Epithelial cell of esophagus (primary cell): ENCODE data around the gene TMEM138.

Source experiments
- DNase-seq: peaks from one replicate; pipeline ENCODE4 v3.0.0; 2010; ENCODE audit warnings: low read depth
- H3K4me3 ChIP-seq: 2 replicates; pipeline ENCODE4 v1.5.1; 2011; ENCODE audit warnings: mild to moderate bottlenecking, low read length, control low read depth
- CTCF ChIP-seq: IDR thresholded peaks from 2 replicates; pipeline ENCODE4 v1.5.1; 2011; ENCODE audit warnings: low read depth, mild to moderate bottlenecking, low read length, control low read depth, inconsistent platforms; ENCODE audit not compliant: insufficient read depth; ENCODE audit errors: missing control alignments

Gene TMEM138

DNA sequence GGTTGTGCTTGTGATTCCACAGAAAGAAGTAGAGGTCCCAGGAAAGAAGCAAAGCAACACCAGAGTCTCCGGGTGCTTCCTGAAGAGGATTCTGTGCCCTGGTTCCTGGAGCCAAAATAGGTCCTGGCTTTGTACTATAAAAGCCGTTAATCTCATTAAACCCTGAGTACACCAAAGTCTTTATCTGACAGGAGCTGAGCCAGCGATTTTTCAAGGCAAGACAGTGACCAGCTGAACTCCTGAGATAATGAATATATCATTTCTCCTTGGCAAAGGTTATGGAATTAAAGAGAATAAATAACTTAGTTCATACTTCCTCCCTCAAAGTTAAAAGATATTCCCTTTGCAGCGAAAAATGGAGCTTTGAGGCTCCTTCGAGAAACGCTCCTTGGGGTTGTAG is 5.2 kb downstream of the TMEM138 start:
- TF ChIP-seq CTCF = no peak
- no peak for DNase-seq

DNA sequence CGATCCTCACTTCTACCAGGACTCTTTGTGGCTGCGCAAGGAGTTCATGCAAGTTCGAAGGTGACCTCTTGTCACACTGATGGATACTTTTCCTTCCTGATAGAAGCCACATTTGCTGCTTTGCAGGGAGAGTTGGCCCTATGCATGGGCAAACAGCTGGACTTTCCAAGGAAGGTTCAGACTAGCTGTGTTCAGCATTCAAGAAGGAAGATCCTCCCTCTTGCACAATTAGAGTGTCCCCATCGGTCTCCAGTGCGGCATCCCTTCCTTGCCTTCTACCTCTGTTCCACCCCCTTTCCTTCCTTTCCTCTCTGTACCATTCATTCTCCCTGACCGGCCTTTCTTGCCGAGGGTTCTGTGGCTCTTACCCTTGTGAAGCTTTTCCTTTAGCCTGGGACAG is 6.5 kb downstream of the TMEM138 start:
- no peak for TF ChIP-seq CTCF
- no peak for DNase-seq
- no peak overlapping the region for H3K4me3 ChIP-seq

More for the DNA sequence above, 5.2 kb downstream of the TMEM138 start:
- no peak overlapping the region for H3K4me3 ChIP-seq

DNA sequence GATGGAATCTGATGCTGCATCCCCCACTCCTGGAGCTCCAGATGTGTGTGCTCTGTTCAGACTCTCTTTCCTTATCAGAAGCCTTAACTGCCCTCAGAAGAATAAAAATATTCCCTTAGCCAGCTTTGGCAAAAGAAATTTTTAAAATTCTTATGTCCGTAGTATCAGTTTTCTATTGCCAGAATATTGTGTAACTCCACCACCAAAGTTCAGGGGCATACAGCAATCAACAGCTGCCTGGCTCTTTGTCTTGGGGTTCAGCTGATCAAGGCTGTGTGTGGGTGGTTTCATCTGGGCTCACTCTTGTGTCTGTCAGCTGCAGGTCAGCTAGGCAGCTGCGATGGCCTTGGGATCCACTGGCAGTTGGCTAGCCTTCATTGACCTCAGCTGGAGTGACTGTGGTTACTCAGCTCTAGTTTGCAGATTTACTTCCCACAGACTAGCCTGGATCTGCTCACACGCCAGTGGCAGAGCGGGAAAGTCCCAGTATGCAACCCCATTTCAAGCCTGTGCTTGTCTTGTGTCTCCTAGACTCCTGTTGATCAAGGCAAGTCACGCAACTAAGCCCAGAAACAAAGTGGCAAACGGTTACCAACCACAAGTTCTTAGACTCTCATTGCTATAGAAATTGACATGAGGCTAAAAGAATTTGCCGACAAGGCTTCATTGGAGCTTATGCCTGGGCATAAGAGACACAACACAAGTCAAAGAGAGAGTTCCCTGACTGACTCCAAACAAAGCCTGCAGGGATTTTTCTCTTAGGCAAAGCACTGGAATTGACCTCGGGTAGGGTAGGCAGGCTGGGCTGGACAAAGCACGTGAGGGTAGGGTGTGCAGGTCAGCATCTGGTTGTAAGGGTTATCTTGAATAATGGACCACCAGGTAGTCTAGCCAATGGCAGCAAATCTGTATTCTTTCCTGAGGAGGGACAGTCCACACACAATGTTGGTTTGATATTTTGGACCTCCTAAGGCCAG is 7.5 kb downstream of the TMEM138 start:
- no peak for TF ChIP-seq CTCF
- no peak overlapping the region for H3K4me3 ChIP-seq
- DNase-seq = peak; percentile 100

DNA sequence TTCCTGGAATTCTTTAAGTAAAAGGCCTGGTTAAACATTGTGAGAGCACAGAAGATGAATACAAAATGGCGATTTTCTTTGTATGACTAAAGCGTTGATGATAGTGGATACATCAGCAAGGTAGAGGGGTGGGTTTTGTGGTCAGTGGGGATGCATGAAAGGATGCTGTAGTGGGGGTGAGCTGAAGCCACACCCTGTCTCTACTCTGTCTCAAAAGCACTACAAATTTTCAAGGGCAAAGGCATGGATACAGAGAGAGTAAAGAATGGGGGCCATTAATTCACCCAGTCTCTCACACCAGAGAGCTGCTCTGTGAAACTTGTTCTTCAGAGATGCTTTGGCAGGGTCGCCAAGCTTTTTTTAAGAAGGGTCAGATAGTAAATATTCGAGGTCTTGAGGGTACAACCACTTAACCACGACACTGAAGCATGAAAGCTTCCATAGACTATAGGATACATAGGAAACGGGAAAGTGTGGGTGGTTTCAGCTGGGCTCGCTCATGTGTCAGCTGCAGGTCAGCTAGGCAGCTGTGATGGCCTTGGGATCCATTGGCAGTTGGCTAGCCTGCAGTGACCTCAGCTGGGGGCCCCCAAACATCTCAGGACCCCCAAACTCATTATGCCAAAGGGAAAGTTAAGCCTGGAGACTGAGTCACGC is 8.3 kb downstream of the TMEM138 start:
- H3K4me3 ChIP-seq = no peak overlapping the region
- TF ChIP-seq CTCF = no peak
- no peak for DNase-seq

GRCh38 chr11:61372659-61373420 is 10.7 kb downstream of the TMEM138 start:
- DNase-seq = no peak
- TF ChIP-seq CTCF = no peak
- H3K4me3 ChIP-seq = no peak overlapping the region

DNA sequence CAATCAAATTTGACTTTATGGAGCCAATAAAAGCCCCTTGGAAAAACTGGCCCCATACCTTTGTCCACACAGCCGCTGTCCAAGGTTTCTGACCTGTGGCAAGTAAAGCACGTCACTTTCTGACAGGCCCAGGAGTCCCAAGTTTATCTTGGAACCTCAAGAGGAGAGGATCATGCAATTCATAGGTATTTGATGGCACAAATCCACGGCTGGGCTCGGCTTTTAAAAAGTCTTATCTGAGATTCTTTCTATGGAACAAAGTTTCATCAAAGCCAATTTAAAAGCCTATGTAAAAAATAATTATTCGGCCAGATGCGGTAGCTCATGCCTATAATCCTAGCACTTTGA is 13.6 kb downstream of the TMEM138 start:
- DNase-seq = no peak
- no peak overlapping the region for H3K4me3 ChIP-seq
- no peak for TF ChIP-seq CTCF
